NB4 (cell line): Measurements from ENCODE around the gene PLPP6.

ENCODE experiments used
- MYC ChIP-seq: IDR thresholded peaks from 2 replicates; pipeline ENCODE4 v1.6.1; 2011; ENCODE audit warnings: low read depth, low read length
- POLR2A ChIP-seq: IDR thresholded peaks from 2 replicates; pipeline ENCODE4 v1.6.1; 2011; ENCODE audit warnings: mild to moderate bottlenecking; ENCODE audit not compliant: insufficient read length; ENCODE audit errors: extremely low read depth
- TF ChIP-seq, protein P1 (sequence below): IDR thresholded peaks from one replicate; pipeline ENCODE4 v1.5.1; 2012; ENCODE audit warnings: low read depth, low read length
- TF ChIP-seq, protein P2 (sequence below): IDR thresholded peaks from 2 replicates; pipeline ENCODE4 v1.6.1; 2011; ENCODE audit warnings: low read depth, low read length

GRCh38 chr9:4638968-4639367 is 23.1 kb upstream of the PLPP6 start:
- TF ChIP-seq, protein P1, sequence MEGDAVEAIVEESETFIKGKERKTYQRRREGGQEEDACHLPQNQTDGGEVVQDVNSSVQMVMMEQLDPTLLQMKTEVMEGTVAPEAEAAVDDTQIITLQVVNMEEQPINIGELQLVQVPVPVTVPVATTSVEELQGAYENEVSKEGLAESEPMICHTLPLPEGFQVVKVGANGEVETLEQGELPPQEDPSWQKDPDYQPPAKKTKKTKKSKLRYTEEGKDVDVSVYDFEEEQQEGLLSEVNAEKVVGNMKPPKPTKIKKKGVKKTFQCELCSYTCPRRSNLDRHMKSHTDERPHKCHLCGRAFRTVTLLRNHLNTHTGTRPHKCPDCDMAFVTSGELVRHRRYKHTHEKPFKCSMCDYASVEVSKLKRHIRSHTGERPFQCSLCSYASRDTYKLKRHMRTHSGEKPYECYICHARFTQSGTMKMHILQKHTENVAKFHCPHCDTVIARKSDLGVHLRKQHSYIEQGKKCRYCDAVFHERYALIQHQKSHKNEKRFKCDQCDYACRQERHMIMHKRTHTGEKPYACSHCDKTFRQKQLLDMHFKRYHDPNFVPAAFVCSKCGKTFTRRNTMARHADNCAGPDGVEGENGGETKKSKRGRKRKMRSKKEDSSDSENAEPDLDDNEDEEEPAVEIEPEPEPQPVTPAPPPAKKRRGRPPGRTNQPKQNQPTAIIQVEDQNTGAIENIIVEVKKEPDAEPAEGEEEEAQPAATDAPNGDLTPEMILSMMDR: no peak
- no peak for TF ChIP-seq MYC
- no peak for TF ChIP-seq POLR2A
- TF ChIP-seq, protein P2, sequence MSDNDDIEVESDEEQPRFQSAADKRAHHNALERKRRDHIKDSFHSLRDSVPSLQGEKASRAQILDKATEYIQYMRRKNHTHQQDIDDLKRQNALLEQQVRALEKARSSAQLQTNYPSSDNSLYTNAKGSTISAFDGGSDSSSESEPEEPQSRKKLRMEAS: no peak
